GM21786 (cell line): Measurements from ENCODE around the gene RGL2.
"Not testable (repeated sequence)": the region's sequence is repeated elsewhere in the genome, so short reads cannot be mapped to it uniquely, and the experiment has no call there.

Source experiments
- ATAC-seq: cut with Tn5 transposase; IDR thresholded peaks from one replicate; pipeline ENCODE4 v1.9.1; 2021; ENCODE audit not compliant: unreplicated experiment

RGL2 gene, protein sequence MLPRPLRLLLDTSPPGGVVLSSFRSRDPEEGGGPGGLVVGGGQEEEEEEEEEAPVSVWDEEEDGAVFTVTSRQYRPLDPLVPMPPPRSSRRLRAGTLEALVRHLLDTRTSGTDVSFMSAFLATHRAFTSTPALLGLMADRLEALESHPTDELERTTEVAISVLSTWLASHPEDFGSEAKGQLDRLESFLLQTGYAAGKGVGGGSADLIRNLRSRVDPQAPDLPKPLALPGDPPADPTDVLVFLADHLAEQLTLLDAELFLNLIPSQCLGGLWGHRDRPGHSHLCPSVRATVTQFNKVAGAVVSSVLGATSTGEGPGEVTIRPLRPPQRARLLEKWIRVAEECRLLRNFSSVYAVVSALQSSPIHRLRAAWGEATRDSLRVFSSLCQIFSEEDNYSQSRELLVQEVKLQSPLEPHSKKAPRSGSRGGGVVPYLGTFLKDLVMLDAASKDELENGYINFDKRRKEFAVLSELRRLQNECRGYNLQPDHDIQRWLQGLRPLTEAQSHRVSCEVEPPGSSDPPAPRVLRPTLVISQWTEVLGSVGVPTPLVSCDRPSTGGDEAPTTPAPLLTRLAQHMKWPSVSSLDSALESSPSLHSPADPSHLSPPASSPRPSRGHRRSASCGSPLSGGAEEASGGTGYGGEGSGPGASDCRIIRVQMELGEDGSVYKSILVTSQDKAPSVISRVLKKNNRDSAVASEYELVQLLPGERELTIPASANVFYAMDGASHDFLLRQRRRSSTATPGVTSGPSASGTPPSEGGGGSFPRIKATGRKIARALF

DNA sequence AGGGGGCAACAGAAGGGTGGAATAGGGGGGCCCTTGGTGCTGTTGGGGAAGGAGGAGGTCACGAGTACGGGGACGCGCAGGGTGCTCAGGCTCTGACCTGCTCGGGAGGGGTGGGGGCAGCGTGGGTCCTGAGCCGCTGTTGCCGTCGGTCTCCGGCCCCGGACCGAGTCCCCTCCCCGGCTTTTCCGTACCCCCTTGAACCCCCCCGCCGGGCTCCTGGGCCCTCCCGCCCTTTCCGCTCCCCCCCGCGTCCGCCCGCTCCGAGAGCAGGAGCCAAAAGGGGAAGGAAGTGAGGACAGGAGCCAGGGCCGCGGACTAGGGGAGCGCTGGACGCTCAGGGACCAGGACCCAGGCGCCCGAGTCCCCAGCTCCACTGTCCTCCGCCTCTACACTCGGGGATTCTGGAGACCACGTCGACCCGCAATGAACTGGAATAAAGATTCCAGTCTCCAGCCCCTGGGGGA, at the start of gene RGL2:
RGL2 (minus strand) TSS at position 170 of the 464 bp plus-strand sequence. CDS start 332 bp downstream, outside the sequence.
- peak; percentile 29 for ATAC-seq

DNA sequence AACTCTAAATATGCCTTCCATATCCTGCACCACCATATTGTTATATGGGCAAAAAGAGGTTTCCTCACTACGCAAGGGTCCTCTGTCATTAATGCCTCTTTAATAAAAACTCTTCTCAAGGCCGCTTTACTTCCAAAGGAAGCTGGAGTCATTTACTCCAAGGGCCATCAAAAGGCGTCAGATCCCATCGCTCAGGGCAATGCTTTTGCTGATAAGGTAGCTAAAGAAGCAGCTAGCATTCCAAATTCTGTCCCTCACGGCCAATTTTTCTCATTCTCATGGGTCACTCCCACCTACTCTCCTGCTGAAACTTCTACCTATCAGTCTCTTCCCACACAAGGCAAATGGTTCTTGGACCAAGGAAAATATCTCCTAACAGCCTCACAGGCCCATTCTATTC, 49.1 kb upstream of the RGL2 start:
- no peak for ATAC-seq

DNA sequence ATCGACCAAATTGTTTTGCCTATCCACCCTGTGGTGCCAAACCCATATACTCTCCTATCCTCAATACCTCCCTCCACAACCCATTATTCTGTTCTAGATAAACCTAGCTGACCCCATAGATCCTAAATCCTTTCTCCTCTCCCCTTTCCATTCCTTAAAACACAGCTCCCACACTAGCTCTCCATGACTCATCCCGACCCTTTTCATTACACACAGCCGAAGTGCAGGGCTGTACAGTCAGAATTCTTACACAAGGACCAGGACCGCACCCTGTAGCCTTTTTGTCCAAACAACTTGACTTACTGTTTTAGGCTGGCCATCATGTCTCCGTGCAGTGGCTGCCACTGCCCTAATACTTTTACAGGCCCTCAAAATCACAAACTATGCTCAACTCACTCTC, 48.2 kb upstream of the RGL2 start:
- ATAC-seq: not testable (repeated sequence)

DNA sequence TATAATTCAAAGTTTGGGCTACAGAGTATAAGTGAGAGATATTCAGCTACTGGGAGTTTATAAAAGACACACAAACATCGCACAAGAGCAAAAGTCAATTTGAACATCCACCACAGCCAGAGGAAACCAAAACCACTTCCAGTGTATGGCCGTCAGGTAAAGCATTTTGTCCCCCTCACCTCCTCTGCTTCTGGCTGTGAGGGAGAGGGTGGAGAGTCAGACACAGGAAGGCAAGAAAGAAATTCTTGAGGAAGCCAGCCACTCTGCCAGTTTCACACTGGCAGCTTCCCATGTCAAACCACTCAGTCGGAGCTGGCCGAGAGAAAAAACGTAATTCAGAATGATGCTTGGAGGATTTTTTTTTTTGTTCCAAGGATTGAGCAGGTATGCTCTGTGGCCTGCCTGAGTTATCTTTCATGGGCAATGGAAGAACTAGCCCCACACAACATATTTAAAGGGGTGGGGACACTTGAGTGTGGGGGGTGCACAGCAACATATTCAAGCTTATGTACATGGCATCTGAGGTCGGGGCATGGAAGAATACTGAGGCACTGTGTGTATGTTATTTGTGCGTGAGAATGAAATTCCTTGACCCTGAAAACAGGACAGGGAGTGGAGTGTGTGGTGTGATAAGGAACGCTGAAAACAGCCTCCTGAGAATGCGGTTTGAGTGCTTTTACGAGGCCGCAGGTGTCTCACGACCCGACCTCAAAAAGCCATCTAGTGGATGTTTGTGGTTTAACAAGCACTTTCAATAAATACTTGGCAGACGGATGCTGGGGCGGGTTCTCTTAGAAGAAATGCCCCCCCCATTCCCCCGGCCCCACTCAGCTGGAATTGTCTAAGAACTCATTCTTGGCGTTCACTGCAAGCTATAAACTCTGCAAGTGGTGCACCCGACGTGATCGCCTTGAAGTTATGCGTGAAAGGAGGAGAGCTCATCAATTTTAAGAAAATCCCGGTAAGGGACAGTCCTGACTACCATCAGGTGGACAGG, 46.3 kb upstream of the RGL2 start:
- ATAC-seq: no peak

DNA sequence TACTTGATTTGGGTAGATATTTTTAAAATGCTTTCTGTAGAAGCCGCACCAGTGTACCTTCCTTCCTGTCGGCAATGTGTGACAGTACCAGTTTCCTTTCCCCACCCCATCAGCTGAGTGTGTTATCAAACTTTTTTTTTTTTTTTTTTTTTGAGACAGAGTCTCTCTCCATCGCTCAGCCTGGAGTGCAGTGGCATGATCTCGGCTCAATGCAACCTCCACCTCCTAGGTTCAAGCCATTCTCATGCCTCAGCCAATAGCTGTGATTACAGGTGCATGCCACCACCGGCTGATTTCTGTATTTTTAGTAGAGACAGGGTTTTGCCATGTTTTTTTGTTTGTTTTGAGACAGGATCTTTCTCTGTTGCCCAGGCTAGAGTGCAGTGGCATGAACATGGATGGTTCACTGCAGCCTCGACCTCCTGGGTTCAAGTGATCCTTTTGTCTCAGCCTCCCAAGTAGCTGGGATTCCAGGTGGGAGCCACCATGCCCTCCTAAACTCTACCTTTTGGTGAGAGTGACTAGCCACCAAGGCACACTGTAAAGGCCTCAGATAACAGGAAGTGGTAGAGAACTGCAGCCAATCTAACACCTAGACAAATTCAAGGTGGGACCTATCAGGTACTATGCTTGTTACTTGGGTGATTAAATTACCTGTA, 45.3 kb upstream of the RGL2 start:
- no peak for ATAC-seq

DNA sequence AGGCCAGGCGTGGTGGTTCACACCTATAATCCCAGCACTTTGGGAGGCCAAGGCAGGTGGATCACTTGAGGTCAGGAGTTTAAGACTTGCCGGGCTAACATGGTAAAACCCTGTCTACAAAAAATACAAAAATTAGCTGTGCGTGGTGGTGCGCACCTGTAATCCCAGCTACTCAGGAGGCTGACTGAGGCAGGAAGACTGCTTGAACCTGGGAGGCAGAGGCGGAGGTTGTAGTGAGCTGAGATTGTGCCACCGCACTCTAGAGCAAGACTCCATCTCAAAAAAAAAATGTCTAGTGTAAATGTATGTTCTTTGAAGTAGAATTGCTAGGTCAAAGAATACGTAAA, 44.8 kb upstream of the RGL2 start:
- not testable (repeated sequence) for ATAC-seq

DNA sequence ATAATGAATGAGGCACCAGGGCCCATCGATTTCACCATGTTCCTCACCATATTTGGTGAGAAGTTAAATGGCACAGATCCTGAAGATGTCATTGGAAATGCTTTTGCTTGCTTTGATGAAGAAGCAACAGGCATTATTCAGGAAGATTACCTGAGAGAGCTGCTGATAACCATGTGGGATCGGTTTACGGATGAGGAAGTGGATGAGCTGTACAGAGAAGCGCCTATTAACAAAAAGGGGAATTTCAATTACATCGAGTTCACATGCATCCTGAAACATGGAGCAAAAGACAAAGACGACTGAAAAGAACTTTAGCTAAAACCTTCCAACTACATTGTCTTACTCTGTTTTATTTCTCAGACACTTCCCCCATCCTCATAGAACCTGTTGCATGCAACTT, 40.5 kb upstream of the RGL2 start:
- no peak for ATAC-seq

DNA sequence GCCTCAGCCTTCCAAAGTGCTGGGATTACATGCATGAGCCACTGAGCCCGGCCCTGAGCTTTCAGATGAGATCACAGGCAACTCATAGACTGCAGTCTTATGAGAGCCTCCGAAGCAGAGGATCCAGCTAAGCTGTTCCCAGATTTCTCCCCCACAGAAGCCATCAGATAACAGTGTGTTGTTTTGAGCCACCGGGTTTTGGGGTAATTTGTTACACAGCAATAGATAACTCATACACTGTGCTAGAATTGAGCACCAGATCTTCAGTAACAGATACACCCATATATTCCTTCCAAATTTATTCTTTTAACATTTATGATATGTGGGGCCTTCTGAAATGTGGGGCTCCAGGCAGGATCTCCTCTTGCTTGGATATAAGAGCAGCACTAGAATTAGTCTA, 37.8 kb upstream of the RGL2 start:
- no peak for ATAC-seq

DNA sequence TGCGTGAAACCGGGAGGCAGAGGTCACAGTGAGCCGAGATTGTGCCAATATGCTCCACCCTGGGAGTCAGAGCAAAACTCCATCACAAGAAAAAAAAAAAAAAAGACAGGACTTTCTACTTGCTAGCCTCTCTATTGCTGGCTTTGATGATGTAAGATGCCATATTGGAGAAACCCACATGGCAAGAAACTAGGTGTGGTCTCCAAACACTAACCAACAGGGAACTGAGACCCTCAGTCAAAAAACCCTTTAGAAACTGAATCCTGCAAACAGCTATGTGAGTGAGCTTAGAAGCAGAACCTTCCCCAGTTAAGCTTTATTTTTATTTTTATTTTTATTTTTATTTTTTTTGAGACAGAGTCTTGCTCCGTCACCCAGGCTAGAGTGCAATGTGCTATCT, 37.2 kb upstream of the RGL2 start:
- ATAC-seq: no peak

DNA sequence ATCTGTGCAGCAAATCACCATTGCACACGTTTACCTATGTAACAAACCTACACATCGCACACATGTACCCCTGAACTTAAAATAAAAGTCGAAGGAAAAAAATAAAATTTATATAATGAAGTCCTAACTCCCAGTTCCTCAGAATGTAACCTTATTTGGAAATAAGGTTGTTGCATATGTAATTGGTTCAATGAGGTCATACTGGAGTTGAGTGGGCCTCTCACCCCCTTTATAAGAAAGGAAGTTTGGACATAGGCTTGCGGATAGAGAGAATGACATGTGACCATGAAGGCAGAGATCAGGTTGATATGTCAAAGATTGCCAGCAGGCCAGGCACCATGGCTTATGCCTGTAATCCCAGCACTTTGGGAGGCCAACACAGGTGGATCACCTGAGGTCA, 34.9 kb upstream of the RGL2 start:
- ATAC-seq: no peak

DNA sequence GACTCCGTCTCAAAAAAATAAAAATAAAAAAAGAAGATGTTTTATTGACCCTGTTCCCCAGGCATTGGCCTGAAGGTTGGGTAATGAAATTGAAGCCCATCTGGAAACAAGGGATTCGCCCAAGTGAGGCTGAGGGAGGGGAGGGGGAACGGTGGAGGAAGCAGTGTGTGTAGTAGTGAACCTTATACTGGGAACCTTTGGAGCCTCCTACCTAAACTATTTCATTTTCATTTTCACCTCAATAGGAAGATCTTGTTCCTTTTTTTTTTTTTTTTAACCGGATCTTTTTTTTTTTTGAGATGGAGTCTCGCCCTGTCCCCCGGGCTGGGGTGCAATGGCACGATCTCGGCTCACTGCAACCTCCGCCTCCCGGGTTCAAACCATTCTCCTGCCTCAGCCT, 32.0 kb upstream of the RGL2 start:
- no peak for ATAC-seq

DNA sequence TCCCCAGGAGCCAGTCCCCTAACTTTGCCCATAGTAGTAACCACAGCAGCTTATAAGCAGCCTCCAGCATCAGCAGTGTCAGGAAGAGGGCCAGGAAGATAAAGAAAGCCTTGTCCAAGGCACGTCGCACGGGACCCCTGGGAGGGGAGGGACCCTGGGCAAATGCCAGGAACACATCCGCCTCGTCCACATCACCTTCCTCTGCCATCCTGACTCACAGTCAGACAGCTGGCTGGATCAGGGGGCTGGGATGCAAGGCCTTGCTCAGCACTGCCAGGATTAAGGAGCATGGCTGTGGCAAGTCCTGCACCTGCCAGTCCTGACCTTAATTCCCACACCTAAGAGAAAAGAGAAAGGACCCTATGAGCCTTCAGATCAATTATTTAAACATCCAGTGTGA, 30.3 kb upstream of the RGL2 start:
- ATAC-seq: no peak

DNA sequence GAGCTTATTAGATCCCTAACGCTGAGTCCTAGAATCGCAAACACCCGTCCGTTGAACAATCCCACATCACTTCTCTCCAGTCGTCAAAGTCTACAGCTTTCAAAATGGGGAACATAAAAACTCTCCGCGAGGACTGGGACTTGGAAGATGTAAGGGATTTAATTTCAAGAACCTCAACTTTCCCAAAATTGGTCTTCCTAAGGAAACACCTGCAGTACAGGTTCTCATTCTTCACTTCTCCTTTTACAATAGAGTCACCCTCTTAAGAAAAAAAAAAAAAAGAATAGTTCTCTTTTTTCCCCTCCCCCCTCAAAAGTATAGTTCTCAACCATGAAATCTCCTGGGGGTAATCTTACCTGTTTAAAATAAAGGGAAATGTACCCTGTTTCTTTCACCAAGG, 25.4 kb upstream of the RGL2 start:
- no peak for ATAC-seq

DNA sequence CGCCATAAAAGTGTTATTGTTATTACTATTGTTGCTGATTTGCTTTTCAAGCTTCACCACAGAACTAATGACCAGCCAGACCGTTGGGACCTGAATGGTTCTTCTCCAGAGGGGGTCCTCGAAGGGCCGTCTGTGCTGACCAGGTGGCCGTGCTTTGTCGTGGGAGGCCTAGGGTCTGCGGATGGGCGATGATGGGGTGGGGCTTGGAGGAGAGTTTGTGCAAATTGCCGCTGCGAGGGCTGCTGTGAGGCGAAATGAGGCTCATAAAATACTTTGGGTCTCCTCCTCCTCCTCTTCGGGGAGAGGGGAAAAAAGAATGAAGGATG, 24.8 kb upstream of the RGL2 start:
- ATAC-seq: no peak

DNA sequence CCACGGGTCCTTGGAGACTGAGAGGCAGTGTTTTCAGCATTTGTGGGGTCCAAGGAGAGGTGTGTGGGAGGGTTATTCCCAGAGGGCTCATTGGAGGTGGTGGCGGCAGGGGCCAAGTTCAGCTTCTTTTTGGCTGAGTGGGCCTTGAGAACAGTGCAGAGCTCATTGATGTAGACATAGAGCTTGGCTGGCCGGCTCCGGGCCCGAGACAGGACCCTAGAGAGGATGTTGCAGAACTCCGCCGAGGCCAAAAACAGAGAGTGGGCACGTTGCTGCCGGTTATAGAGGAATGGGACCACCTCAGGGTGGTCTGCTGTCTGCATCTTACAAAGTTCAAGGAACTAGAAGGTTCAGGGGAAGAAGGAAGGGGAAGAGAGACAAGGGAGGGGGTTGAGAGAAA, 22.5 kb upstream of the RGL2 start:
- ATAC-seq: no peak

DNA sequence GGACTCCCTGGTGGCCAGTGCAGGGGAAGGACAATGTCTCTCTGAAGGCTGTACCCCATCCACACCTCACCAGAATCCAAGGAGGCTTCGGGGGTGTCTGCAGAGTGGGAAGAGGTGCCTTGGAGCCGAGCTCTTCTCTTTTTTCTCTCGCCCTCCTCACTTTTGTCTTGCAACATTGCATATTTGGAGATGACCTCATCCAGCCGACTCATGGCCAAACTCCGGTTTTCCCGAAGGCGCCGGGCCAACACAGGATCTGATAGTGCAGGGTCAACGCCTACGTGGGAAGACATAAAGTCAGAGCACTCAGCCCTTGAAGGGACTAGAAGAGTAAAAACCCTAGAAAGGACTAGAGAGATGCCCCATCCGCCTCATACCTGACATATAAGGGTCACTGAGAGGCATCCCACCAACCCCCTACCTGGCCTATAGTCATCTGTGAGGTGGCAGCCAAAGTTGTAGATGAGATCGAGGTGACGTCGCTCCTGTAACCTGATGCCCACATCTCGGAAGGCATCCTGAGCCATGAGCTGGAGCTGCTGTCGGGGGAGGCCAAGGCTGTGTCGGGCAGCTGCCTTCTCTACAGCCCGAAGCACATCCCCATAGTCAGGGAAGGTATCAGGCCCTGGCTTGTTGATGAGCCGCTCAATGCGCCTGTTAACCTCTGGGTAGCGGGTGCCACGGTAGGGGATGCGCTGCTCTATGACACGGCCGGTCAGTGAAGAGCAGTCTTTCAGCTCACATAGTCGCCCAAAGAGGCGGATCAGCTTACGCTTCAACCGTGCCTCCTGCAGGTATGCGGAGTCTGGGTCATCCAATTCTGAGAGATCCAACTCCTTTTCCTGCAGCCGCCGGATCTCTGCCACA, 21.8 kb upstream of the RGL2 start:
- ATAC-seq: no peak

DNA sequence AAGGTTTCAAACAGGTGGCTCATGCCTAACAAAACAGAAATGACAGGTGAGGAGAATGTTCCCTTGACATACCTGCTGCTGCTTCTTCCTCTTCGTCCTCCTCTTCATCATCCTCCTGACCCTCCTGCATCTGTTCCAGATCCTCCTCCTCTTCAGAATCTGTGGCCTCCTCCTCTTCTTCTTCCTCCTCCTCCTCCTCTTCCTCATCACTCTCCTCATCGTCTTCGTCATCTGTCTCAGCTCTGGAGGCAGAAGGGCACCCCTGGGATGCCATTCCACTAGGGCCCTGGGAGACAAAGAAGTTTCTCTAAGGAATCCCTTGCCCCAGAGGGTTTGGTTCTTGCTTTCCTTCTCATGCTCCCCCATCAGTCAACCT, 21.2 kb upstream of the RGL2 start:
- no peak for ATAC-seq

DNA sequence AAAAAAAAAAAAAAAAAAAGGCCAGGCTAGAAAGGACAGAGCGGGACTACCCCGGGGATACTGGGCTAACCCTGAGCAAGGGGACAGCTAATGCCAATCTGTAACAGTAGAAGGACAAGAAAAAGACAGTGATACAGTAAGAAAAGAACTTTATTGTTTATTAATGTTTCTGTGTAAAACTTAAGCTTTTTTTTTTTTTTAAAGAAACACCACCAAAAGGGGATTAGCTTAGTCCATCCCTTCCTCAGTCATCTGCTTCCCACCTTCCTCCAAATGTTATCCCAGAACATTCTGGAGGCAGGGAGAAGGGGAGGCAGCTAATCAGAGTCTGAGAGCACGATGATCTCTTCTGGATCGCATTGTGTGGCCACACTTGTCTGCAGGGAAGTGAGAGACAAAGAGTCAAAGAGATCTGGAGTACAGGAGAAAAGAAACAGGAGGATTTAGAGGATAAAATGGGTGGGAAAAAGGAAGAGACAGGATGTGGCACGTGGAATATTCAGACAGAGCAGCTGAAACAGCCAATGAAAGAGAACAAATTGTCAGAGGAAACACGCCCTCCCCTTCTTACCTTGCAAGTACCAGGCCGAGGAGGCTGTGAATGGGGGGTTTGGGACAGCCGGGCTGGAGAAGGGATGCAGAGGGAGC, 19.8 kb upstream of the RGL2 start:
- no peak for ATAC-seq

DNA sequence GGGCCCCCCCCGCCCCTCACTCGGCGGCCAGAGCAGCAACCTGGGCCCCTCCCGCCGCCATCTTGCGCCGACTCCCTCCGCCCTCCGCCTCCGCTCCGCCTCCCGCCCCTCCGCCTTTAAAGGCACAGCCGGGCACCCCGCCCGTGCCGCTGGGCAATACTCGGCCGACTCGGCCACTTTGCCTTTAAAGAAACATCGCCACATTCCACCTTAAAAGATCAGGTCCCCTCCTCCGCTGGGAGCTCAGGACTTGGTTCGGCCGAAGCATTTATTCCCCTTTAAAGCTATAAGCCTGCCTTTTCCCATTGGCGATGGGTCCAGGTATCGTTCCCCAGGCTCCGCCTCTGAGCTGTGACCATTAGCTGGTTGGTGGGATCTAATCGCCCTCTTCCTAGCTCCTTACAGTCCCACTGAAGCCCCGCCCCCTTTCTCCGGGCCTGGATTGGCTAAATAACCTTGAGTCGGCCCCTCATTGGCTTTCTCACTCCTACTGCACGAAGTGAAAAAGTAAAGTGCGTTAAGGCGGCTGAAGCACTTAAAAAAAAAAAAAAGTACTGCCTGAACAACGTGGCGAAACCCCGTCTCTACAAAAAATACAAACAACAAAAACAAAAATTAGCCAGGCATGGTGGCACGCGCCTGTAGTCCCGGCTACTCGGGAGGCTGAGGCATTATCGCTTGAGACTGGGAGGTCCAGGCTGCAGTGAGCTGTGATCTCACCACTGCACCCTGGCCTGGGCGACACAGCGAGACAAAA, 19.1 kb upstream of the RGL2 start, which contains the start of gene ZBTB22:
ZBTB22 (minus strand) TSS at position 76 of the 757 bp plus-strand sequence. CDS start 828 bp downstream, outside the sequence.
- peak; percentile 58 for ATAC-seq
